ENCODE results near the gene ZEB2.

ZEB2 gene

GRCh38 chr2:144465749-144466148 lies 54.2 kb downstream of the ZEB2 start:
- H3K79me2 ChIP-seq (ENCODE audit: control insufficient read depth, low read length) = no peaks in the 10 kb centered on the region
- no peaks in the 10 kb centered on the region for H3K36me3 ChIP-seq (ENCODE audit: control insufficient read depth, low read length)
- no peaks in the 10 kb centered on the region for H4K20me1 ChIP-seq (ENCODE audit: control insufficient read depth, insufficient read depth, low read depth, low read length)
- H3K4me1 ChIP-seq (ENCODE audit: control insufficient read depth, low read length) = no peaks in the 10 kb centered on the region; the same call in 1 of the 2 replicates
- H3F3A ChIP-seq (ENCODE audit: control insufficient read depth, insufficient read depth) = no peaks in the 10 kb centered on the region
- H3K4me3 ChIP-seq (ENCODE audit: low read length) = no peak overlapping the region
- no peaks in the 10 kb centered on the region for H3K9me3 ChIP-seq (ENCODE audit: control insufficient read depth, insufficient read depth, low read length)
- H3K27me3 ChIP-seq (ENCODE audit: control insufficient read depth, low read length) = no peaks in the 10 kb centered on the region
- TF ChIP-seq CTCF (IDR thresholded peaks at IDR 0.05; ENCODE audit: low read depth, low read length, poor library complexity, severe bottlenecking) (no peak), EZH2phosphoT487 (IDR thresholded peaks at IDR 0.05; ENCODE audit: borderline replicate concordance, low read length) (no peak)
- H3K27ac ChIP-seq (ENCODE audit: low read depth, low read length) = no peak overlapping the region
- no peak overlapping the region for H3K4me2 ChIP-seq (ENCODE audit: low read length)
- H3K9me2 ChIP-seq (replicated peaks; ENCODE audit: control insufficient read depth, low read length) = no peaks in the 10 kb centered on the region

GRCh38 chr2:144464730-144465129 lies 55.2 kb downstream of the ZEB2 start:
- no peak overlapping the region for H3K4me3 ChIP-seq (ENCODE audit: low read length)
- no peaks in the 10 kb centered on the region for H3K79me2 ChIP-seq (ENCODE audit: control insufficient read depth, low read length)
- H3K27me3 ChIP-seq (ENCODE audit: control insufficient read depth, low read length) = no peaks in the 10 kb centered on the region
- no peaks in the 10 kb centered on the region for H3K9me3 ChIP-seq (ENCODE audit: control insufficient read depth, insufficient read depth, low read length)
- H3K4me1 ChIP-seq (ENCODE audit: control insufficient read depth, low read length) = no peaks in the 10 kb centered on the region
- no peaks in the 10 kb centered on the region for H3K9me2 ChIP-seq (replicated peaks; ENCODE audit: control insufficient read depth, low read length)
- no peaks in the 10 kb centered on the region for H3K36me3 ChIP-seq (ENCODE audit: control insufficient read depth, low read length)
- no peak overlapping the region for H3K4me2 ChIP-seq (ENCODE audit: low read length)
- H3K27ac ChIP-seq (ENCODE audit: low read depth, low read length) = no peak overlapping the region
- H3F3A ChIP-seq (ENCODE audit: control insufficient read depth, insufficient read depth) = no peaks in the 10 kb centered on the region
- no peaks in the 10 kb centered on the region for H4K20me1 ChIP-seq (ENCODE audit: control insufficient read depth, insufficient read depth, low read depth, low read length)
- no peak for TF ChIP-seq CTCF (IDR thresholded peaks at IDR 0.05; ENCODE audit: low read depth, low read length, poor library complexity, severe bottlenecking)
- no peak for TF ChIP-seq EZH2phosphoT487 (IDR thresholded peaks at IDR 0.05; ENCODE audit: borderline replicate concordance, low read length)

- Histone ChIP-seq H3K4me1 (ENCODE audit: control insufficient read depth, low read length) (no peaks in the 10 kb centered on the region), H4K20me1 (ENCODE audit: control insufficient read depth, insufficient read depth, low read depth, low read length) (no peaks in the 10 kb centered on the region), H3K9me2 (replicated peaks; ENCODE audit: control insufficient read depth, low read length) (no peaks in the 10 kb centered on the region), H3K79me2 (ENCODE audit: control insufficient read depth, low read length) (no peaks in the 10 kb centered on the region), H3K4me2 (ENCODE audit: low read length) (no peak overlapping the region), H3K27me3 (ENCODE audit: control insufficient read depth, low read length) (no peaks in the 10 kb centered on the region), H3F3A (ENCODE audit: control insufficient read depth, insufficient read depth) (no peaks in the 10 kb centered on the region), H3K9me3 (ENCODE audit: control insufficient read depth, insufficient read depth, low read length) (no peaks in the 10 kb centered on the region), H3K36me3 (ENCODE audit: control insufficient read depth, low read length) (no peaks in the 10 kb centered on the region), H3K27ac (ENCODE audit: low read depth, low read length) (no peak overlapping the region), H3K4me3 (ENCODE audit: low read length) (no peak overlapping the region)
- TF ChIP-seq CTCF (IDR thresholded peaks at IDR 0.05; ENCODE audit: low read depth, low read length, poor library complexity, severe bottlenecking) = no peak
- TF ChIP-seq EZH2phosphoT487 (IDR thresholded peaks at IDR 0.05; ENCODE audit: borderline replicate concordance, low read length) = no peak
These were observed 56.7 kb downstream of the ZEB2 start for GRCh38 chr2:144463266-144463665.

- H3K79me2 ChIP-seq (ENCODE audit: control insufficient read depth, low read length) = no peaks in the 10 kb centered on the region
- H3K9me3 ChIP-seq (ENCODE audit: control insufficient read depth, insufficient read depth, low read length) = no peaks in the 10 kb centered on the region
- no peak for TF ChIP-seq CTCF (IDR thresholded peaks at IDR 0.05; ENCODE audit: low read depth, low read length, poor library complexity, severe bottlenecking)
- TF ChIP-seq EZH2phosphoT487 (IDR thresholded peaks at IDR 0.05; ENCODE audit: borderline replicate concordance, low read length) = no peak
- H3K9me2 ChIP-seq (replicated peaks; ENCODE audit: control insufficient read depth, low read length) = no peaks in the 10 kb centered on the region
- peaks cover 1% of the 10 kb centered on the region; the same call in 1 of the 2 replicates for H3K4me1 ChIP-seq (ENCODE audit: control insufficient read depth, low read length)
- no peaks in the 10 kb centered on the region for H3K27me3 ChIP-seq (ENCODE audit: control insufficient read depth, low read length)
- H3K4me2 ChIP-seq (ENCODE audit: low read length) = no peak overlapping the region
- H3K4me3 ChIP-seq (ENCODE audit: low read length) = no peak overlapping the region
- no peaks in the 10 kb centered on the region for H3K36me3 ChIP-seq (ENCODE audit: control insufficient read depth, low read length)
- no peaks in the 10 kb centered on the region for H3F3A ChIP-seq (ENCODE audit: control insufficient read depth, insufficient read depth)
- no peaks in the 10 kb centered on the region for H4K20me1 ChIP-seq (ENCODE audit: control insufficient read depth, insufficient read depth, low read depth, low read length)
- no peak overlapping the region for H3K27ac ChIP-seq (ENCODE audit: low read depth, low read length)
These were observed 57.7 kb downstream of the ZEB2 start for GRCh38 chr2:144462266-144462665.
